Activated CD8-positive, alpha-beta memory T cell treated with anti-CD3 and anti-CD28 coated beads, Interleukin-2, amount 50 U/mL, for 48 hours (primary cell): ENCODE measurements around the gene TBC1D17.
A peak's percentile ranks its signal among the peaks of the same experiment; 100 is the strongest.

Experiments
- DNase-seq: peaks from one replicate; pipeline ENCODE4 v3.0.0-alpha.2; 2020

Gene TBC1D17

DNA sequence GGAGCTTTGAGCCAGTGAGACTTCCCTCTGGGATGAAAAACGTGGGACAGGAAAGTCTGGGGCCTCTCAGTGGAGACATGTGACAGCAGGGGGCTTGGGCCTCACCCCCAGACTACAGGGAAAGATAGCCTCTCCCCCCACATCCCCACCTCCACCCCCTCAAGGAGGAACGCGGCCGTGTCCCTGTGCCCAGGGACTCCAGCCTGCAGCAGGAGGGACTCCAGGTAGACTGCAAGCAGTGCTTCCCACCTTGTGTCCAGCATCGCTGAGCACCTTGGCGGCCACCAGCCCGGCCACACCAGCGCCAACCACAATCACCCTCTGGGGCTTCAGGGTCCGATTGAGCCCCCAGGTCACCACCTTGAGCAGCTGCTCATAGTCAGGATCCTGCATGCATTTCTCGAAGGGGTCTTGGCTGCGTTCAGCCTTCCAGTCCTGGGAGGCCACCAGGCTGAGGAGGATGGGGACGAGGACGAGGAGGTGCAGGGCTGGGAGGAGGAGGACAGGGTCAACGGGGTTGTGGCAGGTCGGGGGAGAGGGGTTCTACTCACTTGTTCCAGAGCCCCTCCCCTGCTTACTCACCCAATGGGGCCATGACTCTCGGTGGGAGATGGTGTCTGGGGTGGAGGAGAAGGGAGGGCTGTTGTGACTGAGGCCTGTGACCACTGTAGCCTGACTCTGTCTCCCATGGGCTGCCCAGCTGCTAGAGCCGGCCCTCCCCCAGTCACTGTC is 18.2 kb downstream of the TBC1D17 start:
- peak; percentile 74 for DNase-seq

DNA sequence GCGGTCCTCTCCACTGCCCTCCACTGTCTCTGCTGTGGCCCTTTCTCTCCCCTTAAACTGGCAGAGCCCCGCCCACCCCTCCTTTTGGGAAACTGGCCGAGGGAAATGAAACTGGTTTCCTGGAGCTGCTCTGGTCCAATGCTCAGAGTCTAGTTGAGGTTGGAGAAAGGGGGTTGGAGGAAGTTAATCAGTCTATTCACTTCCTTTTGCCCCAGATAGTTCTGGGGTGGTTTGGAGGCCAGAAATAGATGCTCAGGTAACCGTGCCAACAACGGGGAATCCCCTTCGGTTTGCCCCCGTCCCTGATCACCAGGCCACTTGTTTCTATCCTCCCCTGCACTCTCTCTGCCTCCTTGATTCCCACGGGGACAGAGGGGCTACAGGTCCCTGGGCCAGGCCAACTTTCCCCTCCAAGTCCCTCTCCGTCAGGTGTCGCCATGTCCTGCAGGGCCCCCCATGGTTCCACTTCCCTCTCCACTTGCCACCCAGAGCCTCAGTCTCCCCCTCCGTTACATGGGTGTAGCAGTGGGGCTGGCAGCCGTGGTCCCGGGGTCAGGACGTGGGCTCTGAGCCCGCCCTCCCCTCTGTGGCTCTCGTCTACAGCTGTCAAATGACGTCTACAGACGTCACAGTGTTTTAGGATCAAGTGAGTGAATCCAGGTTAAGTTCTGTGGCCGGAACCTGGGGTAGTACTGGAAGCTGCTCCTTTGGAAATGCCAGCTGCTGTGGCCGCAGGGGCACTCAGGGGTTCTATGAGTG is 19.5 kb downstream of the TBC1D17 start, which contains the start of gene IL4I1:
IL4I1 (minus strand) TSS at position 25 of the 759 bp plus-strand sequence. CDS start 727 bp downstream, outside the sequence.
- peak; percentile 78 for DNase-seq

DNA sequence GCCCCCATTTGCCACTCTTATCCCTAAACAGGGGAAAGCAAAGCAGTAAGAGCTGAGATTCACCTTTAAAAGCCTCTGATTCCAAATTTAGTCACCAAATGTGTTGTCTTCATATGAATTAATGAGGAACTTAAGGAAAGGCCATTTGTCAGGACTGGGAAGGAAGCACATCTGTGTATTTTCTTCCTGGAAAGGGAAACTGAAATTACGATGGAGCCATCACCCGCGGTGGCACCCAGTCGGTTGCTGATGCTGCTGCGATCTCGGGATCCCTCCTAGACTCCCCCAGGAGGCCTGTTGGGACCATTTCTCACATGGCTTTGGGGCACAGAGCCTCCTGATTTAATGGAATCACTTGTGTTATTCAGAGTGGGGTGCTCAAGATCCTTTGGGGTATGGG is 26.6 kb downstream of the TBC1D17 start:
- no peak for DNase-seq

DNA sequence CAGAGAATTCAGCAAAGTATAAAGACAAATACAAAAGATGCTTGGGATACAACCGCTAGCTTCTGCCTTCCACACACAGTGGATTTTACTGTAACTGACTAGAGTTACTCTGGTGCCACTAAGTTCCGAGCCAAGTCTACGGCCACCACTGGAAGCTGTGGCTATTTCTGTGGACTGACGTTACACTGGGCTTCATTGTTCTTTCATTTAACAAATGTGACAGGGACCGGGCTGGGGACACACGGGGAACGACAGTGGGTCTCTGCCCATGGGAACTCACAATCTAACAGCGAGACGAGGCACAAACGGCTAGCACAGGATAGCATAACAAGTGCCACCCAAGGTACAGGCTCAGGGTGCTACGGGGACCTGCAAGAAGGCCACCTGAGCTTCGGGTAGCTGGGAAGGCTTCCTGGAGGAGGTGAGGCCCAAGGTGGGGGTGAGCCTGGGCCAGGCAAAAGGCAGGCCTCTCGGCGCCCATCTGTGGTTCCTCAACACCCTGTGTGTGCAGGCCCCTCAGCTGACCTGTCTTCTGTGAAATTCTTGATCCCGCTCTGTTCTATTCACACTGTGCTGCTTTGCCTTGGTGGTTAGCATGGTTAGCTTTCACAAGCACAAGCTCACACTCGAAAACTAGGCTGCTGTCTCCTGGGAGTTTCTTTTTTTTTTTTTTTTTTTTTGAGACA is 29.5 kb downstream of the TBC1D17 start:
- DNase-seq = no peak

DNA sequence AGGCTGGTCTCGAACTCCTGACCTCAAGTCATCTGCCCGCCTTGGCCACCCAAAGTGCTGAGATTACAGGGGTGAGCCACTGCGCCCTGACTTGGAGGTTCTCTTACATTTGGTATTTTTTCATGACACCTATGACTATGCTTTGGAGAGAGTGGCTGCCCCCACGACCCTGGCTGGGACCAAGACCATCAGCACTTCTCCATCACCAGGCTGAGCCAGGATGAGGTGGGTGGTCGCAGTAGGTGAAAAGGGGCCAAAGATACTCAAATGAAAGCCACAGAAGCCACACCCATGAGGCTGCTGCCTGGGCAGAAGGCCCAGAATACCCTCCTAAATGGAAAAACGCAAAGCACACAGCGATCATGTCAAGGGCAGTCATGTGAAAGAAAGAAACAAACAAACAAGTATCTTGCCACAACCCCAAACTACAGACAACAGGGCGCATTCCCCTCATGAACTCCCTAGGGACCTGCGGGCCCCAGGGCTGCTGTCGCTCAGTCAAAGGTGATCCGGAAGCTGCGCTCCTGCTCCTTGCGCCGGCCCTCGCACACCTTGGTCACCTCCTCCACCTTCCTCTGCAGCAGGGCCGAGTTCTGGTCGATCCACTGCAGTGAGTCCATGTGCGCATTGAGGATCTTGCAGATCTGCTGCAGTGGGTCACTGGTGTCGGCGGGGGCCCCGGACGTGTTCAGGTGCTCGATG is 30.4 kb downstream of the TBC1D17 start:
- no peak for DNase-seq

DNA sequence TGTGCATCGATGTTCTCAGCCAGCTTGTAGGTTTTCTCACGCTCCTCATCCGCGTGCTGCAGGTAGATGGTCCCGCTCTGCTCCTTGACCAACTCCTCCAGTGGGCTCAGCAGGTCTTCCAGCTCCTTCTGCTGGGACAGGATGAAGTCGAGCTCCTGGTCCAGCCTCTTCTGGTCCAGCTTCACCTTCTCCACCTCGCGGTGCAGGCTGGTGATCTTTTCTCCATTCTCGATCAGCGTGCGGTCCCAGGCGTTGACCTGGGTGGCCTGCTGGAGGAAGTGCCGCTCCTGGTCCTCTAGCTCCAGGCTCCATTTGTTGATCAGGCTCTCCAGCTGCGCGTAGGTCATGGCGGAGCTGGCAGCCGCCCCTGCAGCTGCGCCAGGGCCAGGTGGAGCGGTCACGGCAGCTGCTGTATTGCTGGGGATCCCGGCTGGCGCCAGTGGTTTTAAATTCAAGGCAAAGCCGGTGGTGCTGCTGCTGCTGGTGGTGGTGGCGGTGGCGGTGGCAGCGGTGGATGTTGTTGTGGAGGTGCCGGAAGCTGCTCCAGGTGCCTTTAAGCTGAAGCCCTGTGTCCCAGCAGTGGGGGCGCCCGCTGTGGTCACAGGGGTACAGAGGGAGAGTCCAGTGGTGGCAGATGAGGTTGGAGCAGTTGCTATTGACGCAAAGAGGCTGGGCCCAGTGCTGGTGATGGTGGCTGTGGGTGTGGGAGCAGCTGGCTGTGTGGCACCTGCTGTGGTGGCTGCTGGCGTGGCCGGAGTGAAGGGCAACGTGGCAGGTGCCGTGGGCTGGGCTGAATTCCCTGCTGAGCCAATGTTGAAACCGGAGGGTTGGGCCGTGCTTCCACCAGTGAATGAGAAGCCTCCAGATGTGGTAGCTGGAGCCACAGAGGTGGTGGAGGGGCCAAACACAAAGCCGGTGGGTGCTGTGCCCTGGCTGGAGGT is 31.2 kb downstream of the TBC1D17 start:
- DNase-seq = no peak

DNA sequence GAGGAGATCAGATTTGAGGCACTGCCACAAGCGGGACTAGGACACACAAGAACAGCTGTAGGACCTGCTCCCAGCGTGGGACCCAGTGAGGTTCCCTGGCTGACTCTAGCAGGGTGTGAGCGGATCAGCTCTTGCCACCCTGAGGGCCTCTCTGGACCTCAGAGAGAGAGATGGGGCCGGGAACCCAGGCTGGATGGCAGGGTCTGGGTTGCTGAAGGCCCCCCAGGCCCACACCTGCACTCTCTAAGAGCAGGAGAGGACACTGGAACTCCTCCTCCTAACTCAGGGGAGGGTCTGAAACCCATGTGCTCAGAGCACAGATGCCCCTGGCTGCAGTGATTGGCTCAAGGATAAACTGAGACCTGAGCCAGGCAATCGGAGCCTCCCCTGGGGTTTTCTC is 32.7 kb downstream of the TBC1D17 start:
- no peak for DNase-seq

DNA sequence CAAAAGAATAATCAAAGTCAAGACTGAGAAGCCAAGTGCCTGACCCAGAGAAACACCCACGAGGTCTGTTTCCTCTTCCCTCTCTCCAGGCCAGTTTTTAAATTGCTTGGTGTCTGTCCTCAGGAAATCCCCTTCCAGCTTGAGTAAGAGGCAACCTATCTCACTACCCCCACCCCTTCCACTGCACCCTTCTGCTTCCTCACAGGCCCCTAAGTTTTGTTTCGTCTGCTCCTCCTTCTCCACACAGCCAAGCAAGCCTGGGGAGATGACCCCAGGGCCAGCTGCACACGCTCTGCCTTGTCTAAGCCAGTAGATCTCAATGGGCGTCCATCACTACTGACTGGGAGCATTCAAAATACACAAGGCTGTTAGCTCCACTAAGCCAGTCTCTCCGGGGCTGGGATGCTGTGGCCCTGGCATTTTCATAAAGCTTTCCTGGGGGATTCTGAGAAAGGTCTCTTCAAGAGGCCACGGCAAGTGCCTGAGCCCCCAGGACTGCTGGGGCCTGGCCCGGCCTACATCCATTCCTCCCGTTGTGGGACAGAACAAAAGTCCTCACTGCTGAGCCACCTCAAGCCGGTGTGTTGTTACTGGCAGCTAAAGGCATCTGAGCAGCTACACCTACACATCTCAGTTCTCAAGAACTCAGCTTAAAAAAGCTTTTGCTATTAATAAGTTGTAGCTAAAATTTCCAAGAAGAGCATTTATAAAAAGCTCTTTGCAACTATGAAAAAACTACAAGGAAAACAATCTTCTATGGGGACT is 34.1 kb downstream of the TBC1D17 start:
- DNase-seq = no peak

DNA sequence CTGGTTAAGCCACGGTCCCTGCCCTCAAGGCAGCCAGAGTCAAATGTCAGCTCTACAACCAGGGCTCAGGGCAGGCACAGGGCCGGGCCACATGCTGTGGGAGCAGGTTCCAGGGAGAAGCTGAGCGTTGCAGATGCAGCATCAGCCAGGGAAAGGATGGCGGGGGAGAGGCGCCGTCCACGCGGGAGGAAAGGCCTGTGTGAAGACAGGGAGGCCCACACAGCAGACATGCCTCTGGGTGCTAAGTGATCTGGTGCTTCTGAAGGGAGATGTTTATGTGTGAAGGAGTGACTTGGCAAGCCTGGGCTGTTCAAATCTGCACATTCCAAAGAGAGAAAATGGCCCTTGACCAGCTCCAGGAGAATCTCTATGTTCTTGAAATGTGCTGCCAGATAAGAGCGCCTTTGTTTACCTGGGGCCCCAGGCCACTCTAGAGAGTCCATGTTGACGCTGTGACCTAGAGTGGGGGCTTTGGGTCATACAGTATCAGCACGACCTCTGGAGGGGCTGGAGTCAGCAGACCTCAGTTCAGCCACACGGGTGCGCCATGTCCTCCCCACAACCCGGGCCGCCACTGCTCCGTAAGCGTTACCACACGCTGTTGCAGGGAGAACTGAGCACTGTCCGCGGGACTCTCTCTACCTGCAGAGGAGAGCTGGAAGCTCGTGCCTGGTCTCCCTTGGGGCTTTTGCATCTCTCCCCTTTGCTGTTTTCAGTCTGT is 35.6 kb downstream of the TBC1D17 start:
- DNase-seq = no peak

DNA sequence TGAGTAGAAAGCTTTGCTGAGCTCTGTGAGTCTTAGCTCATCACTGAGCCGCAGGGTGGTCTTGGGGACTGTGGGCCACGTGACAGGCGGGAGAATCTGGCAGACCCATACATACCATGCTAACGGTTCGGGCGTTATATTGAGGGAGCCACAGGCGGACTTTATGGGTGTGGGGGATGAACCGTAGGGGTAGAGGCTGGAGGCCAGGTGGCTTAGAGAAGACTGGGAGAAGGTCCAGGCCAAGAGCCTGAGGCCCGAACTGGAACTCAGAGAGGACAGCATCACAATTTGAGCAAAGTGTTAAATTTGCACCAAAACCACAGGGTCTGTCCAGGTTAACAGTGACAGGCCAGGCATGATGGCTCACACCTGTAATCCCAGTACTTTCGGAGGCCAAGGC is 36.2 kb downstream of the TBC1D17 start:
- no peak for DNase-seq

DNA sequence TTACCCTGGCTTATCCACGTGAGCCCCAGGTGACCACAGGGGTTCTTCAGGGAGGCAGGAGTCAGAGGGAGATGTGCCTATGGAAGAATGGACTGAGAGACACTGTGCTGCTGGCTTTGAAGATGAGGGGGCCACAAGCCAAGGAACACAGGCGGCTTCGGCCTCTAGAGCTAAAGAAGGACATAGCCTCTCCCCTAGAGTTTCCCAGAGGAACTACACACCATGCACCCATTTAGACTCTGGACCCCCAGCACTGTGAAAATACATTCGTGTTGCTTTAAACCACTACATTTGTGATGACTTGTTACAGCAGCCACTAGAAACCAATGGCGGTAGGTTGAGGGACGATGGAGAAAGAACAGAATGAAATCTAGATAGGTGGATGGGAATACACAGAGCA is 37.8 kb downstream of the TBC1D17 start:
- no peak for DNase-seq

DNA sequence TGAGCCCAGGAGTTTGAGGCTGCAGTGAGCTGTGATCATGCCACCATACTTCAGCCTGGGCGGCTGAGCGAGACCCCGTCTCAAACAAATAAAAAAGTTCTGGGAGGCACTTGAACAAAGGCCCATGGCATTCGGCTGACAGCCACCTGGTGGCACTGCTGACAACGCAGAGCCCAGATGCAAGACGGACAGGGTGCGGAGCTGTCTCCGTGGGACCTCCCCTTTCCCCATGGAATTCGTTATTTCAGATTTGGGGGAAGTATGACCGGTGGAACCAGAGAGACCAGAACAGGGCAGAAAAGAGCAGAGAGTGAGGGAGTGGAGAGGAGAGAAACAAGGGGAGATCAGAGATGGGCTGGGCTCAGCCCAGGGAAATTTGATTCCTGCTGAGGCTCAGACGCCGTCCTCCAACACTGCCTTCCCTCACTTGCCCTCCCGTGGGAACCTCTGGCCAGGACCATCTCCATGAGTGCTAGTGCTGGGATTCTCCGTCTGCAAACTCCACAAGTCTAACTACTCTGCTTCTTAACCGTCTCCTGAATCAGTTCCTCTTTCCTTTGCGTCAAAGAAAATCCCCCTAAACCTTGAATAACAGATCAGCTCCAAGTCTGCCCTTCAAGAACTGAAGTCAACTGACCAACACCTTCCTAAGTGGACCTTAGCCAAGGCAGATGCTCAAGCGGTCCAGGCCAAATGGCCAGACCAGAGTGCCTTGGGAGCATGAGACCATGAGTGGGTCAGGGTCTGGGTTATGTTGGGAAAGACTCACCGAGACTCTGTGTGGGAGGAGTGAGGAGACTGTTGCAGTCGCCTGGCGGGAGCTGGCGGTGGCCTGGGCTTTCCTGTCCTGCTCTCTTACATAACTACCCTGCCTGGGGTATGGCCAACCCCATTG is 39.6 kb downstream of the TBC1D17 start:
- no peak for DNase-seq

DNA sequence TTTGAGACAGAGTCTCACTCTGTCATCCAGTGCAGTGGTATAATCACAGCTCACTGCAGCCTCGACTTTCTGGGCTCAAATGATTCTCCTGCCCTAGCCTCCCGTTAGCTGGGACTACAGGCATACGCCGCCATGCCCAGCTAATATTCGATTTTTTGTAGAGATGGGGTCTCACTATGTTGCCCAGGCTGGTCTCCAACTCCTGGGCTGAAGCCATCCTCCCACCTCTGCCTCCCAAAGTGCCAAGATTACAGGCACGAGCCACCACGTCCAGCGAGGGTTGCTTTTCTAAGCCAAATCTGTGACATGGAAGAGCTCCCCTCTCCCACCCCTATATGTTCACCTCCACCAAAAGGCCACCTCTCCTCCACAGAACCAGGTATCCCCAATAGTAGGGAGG is 40.6 kb downstream of the TBC1D17 start:
- DNase-seq = no peak

DNA sequence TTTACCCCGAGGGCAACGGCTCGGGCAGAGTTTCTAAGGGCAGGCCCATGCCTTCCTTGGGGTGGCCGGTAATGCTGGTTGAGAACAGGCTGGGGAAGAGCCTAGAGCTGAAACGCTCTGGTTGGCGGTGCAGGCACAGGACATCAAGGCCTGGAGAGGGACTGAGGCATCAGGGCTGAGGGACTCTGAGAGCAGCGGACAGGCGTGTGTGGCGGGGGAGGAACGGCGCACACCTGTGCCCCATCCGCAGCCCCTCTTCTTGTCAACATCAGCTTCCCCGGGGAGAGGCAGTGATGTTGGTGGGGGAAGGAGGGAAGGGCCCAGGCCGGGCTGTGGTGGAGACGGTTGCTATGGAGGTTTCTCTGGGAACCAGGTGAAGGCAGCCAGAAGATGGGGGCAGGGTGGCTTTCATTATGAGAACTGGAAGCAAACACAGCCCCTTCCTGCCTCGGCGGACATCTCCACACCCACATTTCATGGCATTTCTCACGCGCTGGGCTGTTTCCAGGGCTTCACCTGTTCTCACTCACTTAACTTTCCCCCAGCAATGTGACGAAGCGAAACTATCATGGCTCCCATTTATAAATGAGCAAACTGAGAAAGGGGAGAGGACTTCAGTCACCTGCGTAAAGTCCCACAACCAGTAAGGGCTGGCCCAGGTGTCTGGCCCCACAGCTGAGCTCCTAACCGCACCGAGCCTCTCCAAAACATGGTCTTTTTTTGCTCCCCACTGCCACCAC is 43.3 kb downstream of the TBC1D17 start:
- DNase-seq = no peak

DNA sequence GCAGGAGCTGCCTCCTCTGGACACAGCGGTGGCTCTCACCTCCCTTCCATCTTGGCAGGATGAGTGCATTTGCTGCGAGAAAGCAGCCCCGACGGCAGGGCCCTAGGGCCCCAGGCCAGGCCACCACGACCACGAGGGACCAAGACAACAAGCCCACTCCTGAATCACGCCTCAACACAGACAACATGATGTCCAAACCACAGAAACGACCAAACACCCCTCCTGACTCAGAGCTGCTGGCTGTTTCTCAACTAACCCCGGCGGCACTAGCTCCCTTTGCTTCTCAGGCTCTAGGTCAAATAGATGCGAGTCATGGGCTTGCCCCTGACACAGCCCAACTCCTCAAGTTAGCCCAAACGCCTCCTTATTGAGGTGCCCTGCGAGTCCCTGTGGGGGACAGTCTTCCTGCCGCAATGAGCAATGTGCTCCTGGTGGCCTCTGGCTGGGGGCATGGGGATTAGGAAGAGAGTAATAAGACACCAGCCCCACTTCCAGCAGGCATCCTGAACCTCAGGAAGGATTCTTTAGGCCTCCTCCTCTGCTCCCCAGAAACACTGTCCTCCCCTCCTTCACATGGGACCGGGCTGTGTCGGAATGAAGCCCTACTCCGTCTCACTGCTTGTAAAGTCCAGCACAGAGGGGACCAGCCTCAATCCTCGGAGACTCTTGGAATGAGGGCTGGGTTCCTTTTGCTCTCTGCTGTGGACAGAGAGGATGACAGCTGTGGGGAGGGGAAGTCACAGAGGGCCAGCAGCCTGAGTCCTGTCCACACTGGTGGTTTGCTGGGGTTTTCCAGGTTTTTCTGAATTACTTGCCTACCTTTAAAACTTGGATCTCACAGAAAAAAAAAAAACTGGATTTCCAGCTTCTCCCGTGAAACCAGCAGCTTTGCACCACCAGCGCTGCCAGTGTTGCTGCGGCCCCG is 44.6 kb downstream of the TBC1D17 start:
- peak; percentile 68 for DNase-seq

DNA sequence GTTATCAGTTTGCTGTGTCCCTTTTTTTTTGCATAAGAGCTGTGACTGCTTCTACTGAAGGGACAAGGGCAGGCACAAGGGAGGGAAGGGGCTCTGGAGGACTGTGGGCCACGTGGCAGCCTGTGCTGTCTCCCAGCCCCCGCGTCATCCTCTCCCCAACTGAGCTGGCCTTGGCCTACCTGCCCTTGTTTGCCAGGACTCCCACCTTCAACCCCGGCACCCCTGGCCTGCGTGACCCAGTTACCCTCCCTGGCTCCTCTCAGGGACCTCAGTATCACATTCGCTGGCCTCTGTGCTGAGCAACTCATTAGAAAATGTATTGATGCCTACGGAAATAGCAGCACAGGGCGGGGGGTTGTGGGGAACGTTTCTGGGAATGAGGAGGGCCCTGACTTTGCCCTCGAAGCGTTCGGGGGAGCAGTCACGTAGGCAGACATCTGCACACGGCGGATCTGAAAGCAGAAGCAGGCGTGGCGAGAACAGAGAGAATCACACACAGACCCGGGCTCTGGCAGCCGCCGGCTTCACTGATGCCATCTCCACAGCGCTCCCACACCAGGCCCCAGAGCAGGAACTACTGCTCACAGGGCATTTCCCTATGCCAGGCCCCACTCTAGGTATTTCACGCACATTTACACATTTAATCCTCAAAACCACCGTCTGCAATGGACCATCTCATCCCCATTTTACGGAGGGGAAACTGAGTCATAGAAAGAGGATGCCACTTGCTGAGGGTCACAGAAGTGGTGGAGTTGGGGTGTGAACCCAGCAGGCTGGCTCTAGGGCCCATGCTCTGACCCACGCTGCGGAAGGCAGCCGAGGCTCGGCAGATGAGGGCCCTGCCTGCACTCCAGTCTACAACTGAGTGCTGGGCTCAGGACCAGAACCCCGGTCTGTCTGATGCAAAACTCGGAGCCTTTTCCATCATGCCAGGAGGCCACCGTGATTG is 45.8 kb downstream of the TBC1D17 start:
- DNase-seq = no peak
